Adrenal gland (tissue), 12 donors: ENCODE results near the gene ZNRF3. TPM values are rescaled to one million over a fixed set of nuclear protein-coding genes. Genes with fewer than 3 reads are reported as not detected.
"Not testable (repeated sequence)": the region's sequence is repeated elsewhere in the genome, so short reads cannot be mapped to it uniquely, and the experiment has no call there.

Source experiments
- DNase-seq, 7 donors: peaks; one replicate each; pipeline ENCODE4 v3.0.0-alpha.2; 2019 to 2020
- H3K27ac ChIP-seq, 5 donors: fragments of 200-600 bp; sonication (generic) in 4 of 5; 1 replicate in 3 of 5; 2 replicates in 2 of 5; pipeline versions ENCODE4 v1.5.1 to v1.8.0; 2016 to 2020; ENCODE audit warnings: mild to moderate bottlenecking in 1 of 5
- H3K27me3 ChIP-seq: fragments of 200-600 bp; 2 replicates; pipeline ENCODE4 v1.8.0; 2021
- H3K36me3 ChIP-seq, 2 donors: fragments of 200-600 bp; replicated peaks in 1 of 2; 1 replicate in 1 of 2; 2 replicates in 1 of 2; pipeline versions ENCODE4 v1.5.1 to v1.8.0; 2018 to 2022
- H3K4me1 ChIP-seq, 2 donors: fragments of 200-600 bp; replicated peaks in 1 of 2; 1 replicate in 1 of 2; 2 replicates in 1 of 2; pipeline versions ENCODE4 v1.5.1 to v1.8.0; 2018 to 2021
- H3K4me3 ChIP-seq, 4 donors: fragments of 200-600 bp; sonication (generic) in 3 of 4; one replicate each; pipeline ENCODE4 v1.5.1; 2016 to 2018
- H3K9me3 ChIP-seq, 3 donors: fragments of 200-600 bp; sonication (generic) in 1 of 3; replicated peaks in 1 of 3; 1 replicate in 2 of 3; 2 replicates in 1 of 3; pipeline versions ENCODE4 v1.5.1 to v1.8.0; 2016 to 2021
- POLR2A ChIP-seq, 2 donors: fragments of 450-650 bp; IDR thresholded peaks; one replicate each; pipeline ENCODE4 v1.6.1; 2017; ENCODE audit warnings: antibody characterized with exemption in 2 of 2, mild to moderate bottlenecking in 2 of 2, moderate library complexity in 1 of 2
- WGBS, 4 donors: extraction: QIAGEN DNeasy Blood & Tissue Kit in 2 of 4; methylation state at CpG; one replicate each; pipeline versions ENCODE4 v1.1.5 to v1.1.7; 2013 to 2017; 5-methylcytosine and 5-hydroxymethylcytosine counted together
- intact Hi-C, 2 donors: fragments of 100-400 bp; cut with DNase I; formaldehyde crosslinking; loops; one replicate each; pipeline versions ENCODE4 v1.14.1 to v1.15.0; 2022 to 2023
- polyA plus RNA-seq, 3 donors: library from polyadenylated mRNA; stranded (reverse); fragments of 200-250 nt in 2 of 3; fragments of 350-450 nt in 1 of 3; fragmentation: Illumina TruSeq in 1 of 3; extraction: RNeasy Lipid Tissue Mini Kit (QIAGEN cat#74804) in 1 of 3; gene quantifications; one replicate each; pipeline ENCODE4 v1.2.3, GENCODE V29; 2013 to 2014
- total RNA-seq, 9 donors: library from RNA; depleted of rRNA in 4 of 9; stranded (reverse); fragments of >200 nt in 4 of 9; fragments of 120-200 nt in 1 of 9; fragmentation: NEBNext Ultra II Directional in 1 of 9; extraction: Animal tissue kit (Norgen Biotek cat#: 25700) in 1 of 9; gene quantifications; one replicate each; pipeline versions ENCODE4 v1.1.0 to v1.2.4, GENCODE V29; 2013 to 2023
- TF ChIP-seq, protein P1 (sequence below), 6 experiments: fragments of 450-650 bp in 4 of 6; fragments of 200-600 bp in 2 of 6; sonication (generic) in 1 of 6; IDR thresholded peaks; 1 replicate in 5 of 6; 2 replicates in 1 of 6; pipeline versions ENCODE4 v1.5.1 to v1.8.0; 2016 to 2021; ENCODE audit warnings: antibody characterized with exemption in 6 of 6, mild to moderate bottlenecking in 2 of 6, moderate library complexity in 1 of 6
- donor health status: healthy with polysubstance abuse.
- donor health status: Bipolar disorder and iron deficiency.
- donor health status: DM: yes; HTN: yes; CAD: no.
- donor health status: DM: no; HTN: no; CAD: no.
- donor health status: DM: no; HTN: no; CAD: no.
- donor health status: DM: yes; HTN: yes; CAD: no.

Gene ZNRF3
- total and polyA plus RNA-seq, 12 donors = 3.1 to 40.9 (median 17.0) TPM

DNA sequence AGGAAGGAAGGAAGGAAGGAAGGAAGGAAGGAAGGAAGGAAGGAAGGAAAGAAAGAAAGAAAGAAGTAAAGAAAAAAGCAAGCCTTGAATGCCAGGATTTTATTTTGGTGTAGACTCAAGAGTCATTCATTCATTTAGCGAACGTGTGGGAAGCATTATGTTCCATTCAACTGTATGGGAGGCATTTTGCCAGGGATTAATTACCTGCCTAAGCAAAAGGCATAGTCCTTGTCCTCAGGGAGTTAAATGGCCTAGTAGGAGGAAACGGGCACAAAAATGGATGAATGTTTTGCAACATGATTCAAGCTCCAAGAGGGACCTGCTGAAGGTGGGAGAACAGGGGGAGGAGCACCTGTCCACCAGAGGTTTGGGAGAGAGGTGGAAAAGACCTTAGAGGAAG is 16.2 kb upstream of the ZNRF3 start:
- H3K27me3 ChIP-seq = no peaks in the 10 kb centered on the region
- 68 to 84% (median 74%) methylated on average over 3 of the region's 3 CpGs for WGBS, 4 donors
- no peak for TF ChIP-seq POLR2A (IDR thresholded peaks at IDR 0.05)
- TF ChIP-seq, protein P1, sequence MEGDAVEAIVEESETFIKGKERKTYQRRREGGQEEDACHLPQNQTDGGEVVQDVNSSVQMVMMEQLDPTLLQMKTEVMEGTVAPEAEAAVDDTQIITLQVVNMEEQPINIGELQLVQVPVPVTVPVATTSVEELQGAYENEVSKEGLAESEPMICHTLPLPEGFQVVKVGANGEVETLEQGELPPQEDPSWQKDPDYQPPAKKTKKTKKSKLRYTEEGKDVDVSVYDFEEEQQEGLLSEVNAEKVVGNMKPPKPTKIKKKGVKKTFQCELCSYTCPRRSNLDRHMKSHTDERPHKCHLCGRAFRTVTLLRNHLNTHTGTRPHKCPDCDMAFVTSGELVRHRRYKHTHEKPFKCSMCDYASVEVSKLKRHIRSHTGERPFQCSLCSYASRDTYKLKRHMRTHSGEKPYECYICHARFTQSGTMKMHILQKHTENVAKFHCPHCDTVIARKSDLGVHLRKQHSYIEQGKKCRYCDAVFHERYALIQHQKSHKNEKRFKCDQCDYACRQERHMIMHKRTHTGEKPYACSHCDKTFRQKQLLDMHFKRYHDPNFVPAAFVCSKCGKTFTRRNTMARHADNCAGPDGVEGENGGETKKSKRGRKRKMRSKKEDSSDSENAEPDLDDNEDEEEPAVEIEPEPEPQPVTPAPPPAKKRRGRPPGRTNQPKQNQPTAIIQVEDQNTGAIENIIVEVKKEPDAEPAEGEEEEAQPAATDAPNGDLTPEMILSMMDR (IDR thresholded peaks at IDR 0.05) = no peak
- H3K4me3 ChIP-seq = no peak overlapping the region
- no peaks in the 10 kb centered on the region for H3K9me3 ChIP-seq
- DNase-seq = no peak
- no peaks in the 10 kb centered on the region for H3K4me1 ChIP-seq
- intact Hi-C loops = no loop called here
- H3K36me3 ChIP-seq = no peaks in the 10 kb centered on the region
- H3K27ac ChIP-seq = no peak overlapping the region

DNA sequence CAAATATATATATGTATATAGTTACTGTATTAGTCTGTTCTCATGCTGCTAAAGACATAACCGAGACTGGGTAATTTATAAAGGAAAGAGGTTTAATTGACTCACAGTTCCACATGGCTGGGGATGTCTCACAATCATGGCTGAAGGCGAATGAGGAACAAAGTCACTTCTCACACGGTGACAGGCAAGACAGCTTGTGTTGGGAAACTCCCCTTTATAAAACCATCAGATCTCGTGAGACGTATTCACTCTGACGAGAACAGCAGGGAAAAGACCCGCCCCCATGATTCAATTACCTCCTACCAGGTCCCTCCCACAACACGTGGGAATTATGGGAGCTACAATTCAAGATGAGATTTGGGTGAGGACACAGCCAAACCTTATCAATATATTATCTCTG is 15.0 kb upstream of the ZNRF3 start:
- H3K27ac ChIP-seq, H3K4me3 ChIP-seq, H3K4me1 ChIP-seq, H3K36me3 ChIP-seq, intact Hi-C loops, H3K27me3 ChIP-seq, H3K9me3 ChIP-seq: not testable (repeated sequence)
- WGBS, 4 donors = 46 to 55% (median 51%) methylated on average over 8 of the region's 8 CpGs
- DNase-seq = peak in 4 of 7 donors; percentile 25 to 48 (median 44)

DNA sequence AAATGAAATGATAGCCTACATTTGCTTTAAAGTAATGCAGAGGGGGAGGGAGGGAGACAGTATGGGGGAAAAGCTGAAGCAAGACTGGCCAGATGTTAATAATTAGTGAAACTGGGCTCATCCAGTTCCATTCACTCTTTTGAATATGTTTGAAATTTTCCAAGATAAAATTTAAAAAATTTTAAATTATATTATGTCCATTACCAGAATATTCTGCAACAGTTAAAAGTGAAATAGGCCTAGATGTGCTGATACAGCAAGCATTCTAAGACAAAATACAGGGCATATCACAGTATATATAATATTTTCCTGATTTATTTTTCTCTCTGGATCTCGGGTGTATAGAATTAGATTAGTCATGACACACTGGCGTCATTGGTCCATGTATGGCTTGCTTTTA is 13.6 kb upstream of the ZNRF3 start:
- Histone ChIP-seq H3K27me3 (no peaks in the 10 kb centered on the region), H3K27ac (no peak overlapping the region), H3K9me3 (no peaks in the 10 kb centered on the region), H3K36me3 (no peaks in the 10 kb centered on the region), H3K4me3 (no peak overlapping the region), H3K4me1 (no peaks in the 10 kb centered on the region)
- 80 to 91% (median 83%) methylated on average over 2 of the region's 2 CpGs for WGBS, 4 donors
- DNase-seq = no peak
- TF ChIP-seq, protein P1 (IDR thresholded peaks at IDR 0.05) = no peak
- TF ChIP-seq POLR2A (IDR thresholded peaks at IDR 0.05) = no peak
- intact Hi-C loops = no loop called here

DNA sequence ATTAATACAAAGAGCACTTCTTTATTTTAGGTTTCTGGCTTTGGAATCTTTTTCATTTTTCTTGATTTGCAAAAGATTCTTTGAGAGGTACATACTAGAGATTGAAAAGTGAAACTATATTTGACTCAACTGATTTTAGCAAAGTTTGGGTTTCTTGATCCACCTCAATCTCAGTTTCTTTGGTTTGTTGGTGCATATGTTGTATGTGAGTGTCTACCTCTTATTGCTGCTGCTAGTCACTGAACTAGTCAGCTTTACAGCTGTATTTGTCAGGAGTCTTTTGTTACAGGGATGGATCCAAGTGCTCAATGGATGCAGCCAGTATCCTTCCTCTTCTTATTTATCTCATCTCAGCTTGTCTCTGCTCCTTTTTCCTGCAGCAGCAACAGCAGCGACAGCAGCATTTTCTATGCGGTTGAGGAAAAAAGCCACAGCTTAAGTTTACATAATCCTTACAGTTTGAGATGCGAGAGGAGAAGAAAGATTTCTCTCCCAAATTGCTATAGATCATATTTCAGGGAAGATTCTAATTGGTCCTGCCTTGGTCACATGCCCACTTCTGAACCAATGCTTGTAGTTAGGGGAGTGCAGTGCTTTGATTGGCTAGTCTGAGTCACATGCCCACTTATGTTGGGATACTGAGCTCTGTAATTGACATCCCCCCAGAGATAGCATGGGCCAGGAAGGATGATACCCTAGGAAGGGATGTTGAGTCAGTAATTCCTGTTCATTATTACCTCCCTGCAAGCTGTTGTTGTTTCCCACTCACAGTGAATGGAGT is 10.0 kb upstream of the ZNRF3 start:
- no peak for DNase-seq
- Histone ChIP-seq H3K27ac (no peak overlapping the region), H3K27me3 (no peaks in the 10 kb centered on the region), H3K36me3 (no peaks in the 10 kb centered on the region), H3K9me3 (no peaks in the 10 kb centered on the region), H3K4me1 (no peaks in the 10 kb centered on the region), H3K4me3 (no peak overlapping the region)
- WGBS, 4 donors = 82 to 98% (median 93%) methylated on average over 3 of the region's 3 CpGs
- intact Hi-C loops = no loop called here
- TF ChIP-seq, protein P1 (IDR thresholded peaks at IDR 0.05) = no peak
- no peak for TF ChIP-seq POLR2A (IDR thresholded peaks at IDR 0.05)

DNA sequence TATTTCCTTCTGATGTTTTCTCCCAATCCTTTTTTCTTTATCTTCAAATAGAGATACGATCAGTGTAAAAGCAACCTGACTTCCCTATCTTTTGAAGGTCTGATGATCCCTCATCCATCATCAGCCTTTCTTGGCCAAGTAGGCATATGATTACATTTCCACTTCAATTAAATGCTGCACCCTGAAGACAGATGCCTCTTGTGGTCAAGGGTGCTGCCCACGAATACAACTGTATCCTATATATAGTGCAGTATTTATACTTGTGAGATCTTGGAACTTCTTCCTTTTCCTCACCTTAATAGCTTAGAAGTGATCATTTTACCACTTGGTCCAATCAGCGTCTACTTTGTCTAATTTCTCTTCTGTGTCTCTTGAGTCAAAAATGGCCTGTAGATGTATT is 9.3 kb upstream of the ZNRF3 start:
- WGBS, 4 donors = 61 to 70% (median 64%) methylated on average over 3 of the region's 3 CpGs
- intact Hi-C loops = no loop called here

More for the DNA sequence above, 9.3 kb upstream of the ZNRF3 start:
- Histone ChIP-seq H3K4me3 (no peak overlapping the region), H3K9me3 (no peaks in the 10 kb centered on the region), H3K4me1 (no peaks in the 10 kb centered on the region), H3K27me3 (no peaks in the 10 kb centered on the region), H3K36me3 (no peaks in the 10 kb centered on the region), H3K27ac (no peak overlapping the region)
- TF ChIP-seq POLR2A (IDR thresholded peaks at IDR 0.05) = no peak
- TF ChIP-seq, protein P1 (IDR thresholded peaks at IDR 0.05) = no peak
- no peak for DNase-seq
